Lung (tissue), 12 donors: Measurements from ENCODE around the gene TAF6. TPM values are rescaled to one million over a fixed set of nuclear protein-coding genes. Genes with fewer than 3 reads are reported as not detected.

Experiments
- ATAC-seq: fragments of 200-7000 bp; cut with Tn5 transposase; one replicate; pipeline ENCODE4 v1.9.1; 2020; ENCODE audit warnings: moderate number of reproducible peaks; ENCODE audit not compliant: insufficient read depth, low FRiP score
- DNase-seq, 3 donors: peaks; one replicate each; pipeline ENCODE4 v3.0.0-alpha.2; 2013 to 2017
- H3K27ac ChIP-seq, 2 donors: one replicate each; pipeline ENCODE4 v1.5.1; 2013; ENCODE audit warnings: mild to moderate bottlenecking in 2 of 2, moderate library complexity in 2 of 2, control low read depth in 1 of 2, inconsistent platforms in 1 of 2, low read depth in 1 of 2, low read length in 1 of 2
- H3K27me3 ChIP-seq, 3 donors: one replicate each; pipeline ENCODE4 v1.5.1; 2013; ENCODE audit warnings: low read length in 2 of 3; ENCODE audit not compliant: control insufficient read depth in 3 of 3, insufficient read depth in 3 of 3
- H3K36me3 ChIP-seq, 4 donors: one replicate each; pipeline ENCODE4 v1.5.1; 2013; ENCODE audit warnings: low read length in 4 of 4, mild to moderate bottlenecking in 1 of 4, moderate library complexity in 1 of 4; ENCODE audit not compliant: control insufficient read depth in 4 of 4, insufficient read depth in 4 of 4
- H3K4me1 ChIP-seq, 5 donors: one replicate each; pipeline ENCODE4 v1.5.1; 2013; ENCODE audit warnings: low read length in 5 of 5, mild to moderate bottlenecking in 2 of 5, moderate library complexity in 1 of 5; ENCODE audit not compliant: control insufficient read depth in 5 of 5, insufficient read depth in 5 of 5
- H3K4me3 ChIP-seq: one replicate; pipeline ENCODE4 v1.5.1; 2013; ENCODE audit warnings: mild to moderate bottlenecking, control low read depth, moderate library complexity
- H3K9ac ChIP-seq, 2 donors: one replicate each; pipeline ENCODE4 v1.5.1; 2013; ENCODE audit warnings: low read length in 2 of 2, control low read depth in 1 of 2; ENCODE audit not compliant: insufficient read depth in 1 of 2
- H3K9me3 ChIP-seq, 4 donors: one replicate each; pipeline ENCODE4 v1.5.1; 2013; ENCODE audit warnings: low read length in 3 of 4, mild to moderate bottlenecking in 1 of 4, moderate library complexity in 1 of 4; ENCODE audit not compliant: control insufficient read depth in 4 of 4, insufficient read depth in 3 of 4
- WGBS, 2 donors: extraction: QIAGEN DNeasy Blood & Tissue Kit; methylation state at CpG; one replicate each; pipeline ENCODE4 v1.1.7; 2013; 5-methylcytosine and 5-hydroxymethylcytosine counted together
- polyA plus RNA-seq, 2 donors: library from polyadenylated mRNA; stranded (reverse); fragments of 200-250 nt; gene quantifications; one replicate each; pipeline ENCODE4 v1.2.1, GENCODE V29; 2013
- total RNA-seq, 2 donors: library from RNA; depleted of rRNA in 1 of 2; stranded (reverse); fragments of >200 nt in 1 of 2; gene quantifications; one replicate each; pipeline ENCODE4 v1.2.1, GENCODE V29; 2014 to 2021
- TF ChIP-seq, protein P1 (sequence below): IDR thresholded peaks from 2 replicates; pipeline ENCODE4 v1.5.1; 2012; ENCODE audit warnings: mild to moderate bottlenecking; ENCODE audit errors: control extremely low read depth, extremely low read depth
- donor health status: control.
- donor health status: control.
- donor health status: Bipolar disorder and iron deficiency.
- donor health status: healthy.
- donor health status: DM: yes; HTN: yes; CAD: no.

TAF6 gene
- total and polyA plus RNA-seq, 4 donors, result 31.5 to 51.5 (median 37.9) TPM

DNA sequence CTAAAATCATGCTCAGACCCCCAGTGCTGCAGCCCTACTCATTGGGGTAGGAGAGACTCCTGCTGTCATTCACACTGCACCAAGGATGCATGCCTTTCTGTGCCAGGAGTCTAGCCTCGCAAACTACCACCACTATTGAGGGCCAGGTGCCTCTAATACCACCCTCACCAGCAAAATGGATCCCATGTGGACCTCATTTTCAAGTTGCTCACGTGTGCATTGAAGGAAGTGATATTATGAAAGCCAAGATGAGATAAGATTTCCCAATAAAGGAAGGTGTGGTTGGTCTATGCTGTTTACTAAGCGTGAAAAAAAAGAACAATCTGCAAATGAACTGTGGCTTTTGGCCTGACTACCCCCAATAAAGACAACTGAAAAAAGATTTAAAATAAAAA lies 22.4 kb upstream of the TAF6 start:
- no peaks in the 10 kb centered on the region for H3K4me1 ChIP-seq
- no peaks in the 10 kb centered on the region for H3K9me3 ChIP-seq
- H3K27me3 ChIP-seq, result no peaks in the 10 kb centered on the region
- H3K4me3 ChIP-seq, result no peak overlapping the region
- DNase-seq, result no peak
- H3K27ac ChIP-seq, result no peak overlapping the region
- ATAC-seq, result no peak
- TF ChIP-seq, protein P1, sequence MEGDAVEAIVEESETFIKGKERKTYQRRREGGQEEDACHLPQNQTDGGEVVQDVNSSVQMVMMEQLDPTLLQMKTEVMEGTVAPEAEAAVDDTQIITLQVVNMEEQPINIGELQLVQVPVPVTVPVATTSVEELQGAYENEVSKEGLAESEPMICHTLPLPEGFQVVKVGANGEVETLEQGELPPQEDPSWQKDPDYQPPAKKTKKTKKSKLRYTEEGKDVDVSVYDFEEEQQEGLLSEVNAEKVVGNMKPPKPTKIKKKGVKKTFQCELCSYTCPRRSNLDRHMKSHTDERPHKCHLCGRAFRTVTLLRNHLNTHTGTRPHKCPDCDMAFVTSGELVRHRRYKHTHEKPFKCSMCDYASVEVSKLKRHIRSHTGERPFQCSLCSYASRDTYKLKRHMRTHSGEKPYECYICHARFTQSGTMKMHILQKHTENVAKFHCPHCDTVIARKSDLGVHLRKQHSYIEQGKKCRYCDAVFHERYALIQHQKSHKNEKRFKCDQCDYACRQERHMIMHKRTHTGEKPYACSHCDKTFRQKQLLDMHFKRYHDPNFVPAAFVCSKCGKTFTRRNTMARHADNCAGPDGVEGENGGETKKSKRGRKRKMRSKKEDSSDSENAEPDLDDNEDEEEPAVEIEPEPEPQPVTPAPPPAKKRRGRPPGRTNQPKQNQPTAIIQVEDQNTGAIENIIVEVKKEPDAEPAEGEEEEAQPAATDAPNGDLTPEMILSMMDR, result no peak
- WGBS, 2 donors, result 38 to 59% methylated on average over 3 of the region's 3 CpGs
- no peak overlapping the region for H3K9ac ChIP-seq
- no peaks in the 10 kb centered on the region for H3K36me3 ChIP-seq

DNA sequence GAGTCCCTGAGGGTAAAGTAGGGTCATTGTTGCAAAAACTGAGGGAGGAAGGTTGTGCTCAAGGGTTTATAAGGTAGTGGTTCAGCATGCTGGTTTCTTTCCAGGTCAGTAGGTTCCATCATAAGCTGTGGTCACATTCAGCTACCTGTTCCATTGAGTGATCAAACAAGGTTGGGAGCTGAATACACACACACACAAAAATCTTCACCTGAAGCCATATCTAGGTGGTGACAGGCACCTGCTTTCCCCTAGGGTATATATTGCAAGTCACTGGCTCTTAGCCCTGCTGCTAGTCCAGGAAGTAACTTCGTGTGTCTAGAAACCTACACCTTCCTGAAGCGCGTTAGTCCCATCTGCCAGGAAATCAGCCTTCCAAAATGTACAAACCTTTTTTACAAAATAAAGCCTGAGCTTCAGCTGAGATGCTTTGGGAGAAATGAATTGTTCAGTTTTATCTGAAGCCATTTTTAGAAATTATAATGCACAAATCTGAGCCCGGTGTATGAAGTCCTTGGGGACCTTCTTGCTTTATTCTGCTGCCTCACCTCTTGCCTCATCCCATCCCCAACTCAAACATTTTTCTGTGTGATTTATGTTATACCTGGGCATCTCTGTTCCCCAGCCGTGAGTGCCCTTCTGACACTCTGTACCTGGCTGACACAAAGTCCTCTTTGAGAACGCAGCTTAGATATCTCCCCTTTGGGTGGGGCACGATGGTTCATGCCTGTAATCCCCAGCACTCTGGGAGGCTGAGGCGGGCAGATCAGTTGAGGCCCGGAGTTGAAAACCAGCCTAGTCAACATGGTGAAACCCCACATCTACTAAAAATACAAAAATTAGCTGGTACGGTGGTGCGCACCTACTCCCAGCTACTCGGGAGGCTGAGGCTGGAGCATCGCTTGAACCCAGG lies 18.9 kb upstream of the TAF6 start:
- no peak overlapping the region for H3K27ac ChIP-seq
- no peaks in the 10 kb centered on the region for H3K9me3 ChIP-seq
- ATAC-seq, result no peak
- WGBS, 2 donors, result 73 to 76% methylated on average over 13 of the region's 13 CpGs
- TF ChIP-seq, protein P1, result no peak
- H3K4me3 ChIP-seq, result no peak overlapping the region
- H3K4me1 ChIP-seq, result no peaks in the 10 kb centered on the region
- no peaks in the 10 kb centered on the region for H3K27me3 ChIP-seq
- no peak overlapping the region for H3K9ac ChIP-seq
- H3K36me3 ChIP-seq, result no peaks in the 10 kb centered on the region
- no peak for DNase-seq

- Histone ChIP-seq H3K9ac (peak overlapping the region in 1 of 2 donors; percentile 11), H3K27ac (no peak overlapping the region), H3K36me3 (no peaks in the 10 kb centered on the region), H3K4me3 (no peak overlapping the region), H3K4me1 (peaks cover 0 to 9% (median 5%) of the 10 kb centered on the region in 5 donors), H3K9me3 (no peaks in the 10 kb centered on the region), H3K27me3 (no peaks in the 10 kb centered on the region)
- ATAC-seq (peak; percentile 70), DNase-seq (peak; percentile 63 to 72 (median 65))
- WGBS, 2 donors, result 22 to 27% methylated on average over 3 of the region's 3 CpGs
- TF ChIP-seq, protein P1, result peak; percentile 85
These were observed 13.6 kb upstream of the TAF6 start for GRCh38 chr7:100132697-100133151.
